HepG2 (cell line): ENCODE measurements around the gene TMEM217. TPM values are rescaled to one million over a fixed set of nuclear protein-coding genes. Genes with fewer than 3 reads are reported as not detected.
A peak's percentile ranks its signal among the peaks of the same experiment; 100 is the strongest.

Source experiments
- ATRX ChIP-seq: sonication (generic); formaldehyde crosslinking; IDR thresholded peaks from 2 replicates; pipeline ENCODE4 v1.4.0; 2020; ENCODE audit warnings: missing genetic modification reagents, borderline replicate concordance
- BCL6 ChIP-seq: IDR thresholded peaks from 2 replicates; pipeline ENCODE4 v1.6.1; 2016; ENCODE audit warnings: missing genetic modification reagents, missing compliant biosample characterization
- CBX5 ChIP-seq: sonication (generic); formaldehyde crosslinking; IDR thresholded peaks from 2 replicates; pipeline ENCODE4 v1.4.0; 2020; ENCODE audit warnings: missing genetic modification reagents, borderline replicate concordance
- DMAP1 ChIP-seq: IDR thresholded peaks from 2 replicates; pipeline ENCODE4 v1.6.1; 2016
- ELF1 ChIP-seq: sonication (generic); formaldehyde crosslinking; IDR thresholded peaks from 2 replicates; pipeline ENCODE4 v1.4.0; 2020; ENCODE audit warnings: missing genetic modification reagents
- ELF3 ChIP-seq: IDR thresholded peaks from 2 replicates; pipeline ENCODE4 v1.6.1; 2016; ENCODE audit warnings: missing genetic modification reagents, missing compliant biosample characterization
- HNF4A ChIP-seq: sonication (generic); formaldehyde crosslinking; IDR thresholded peaks from 2 replicates; pipeline ENCODE4 v1.4.0; 2020; ENCODE audit warnings: missing genetic modification reagents
- MAF1 ChIP-seq: sonication (generic); formaldehyde crosslinking; IDR thresholded peaks from 2 replicates; pipeline ENCODE4 v1.5.0; 2020; ENCODE audit warnings: missing genetic modification reagents, borderline replicate concordance
- MIER3 ChIP-seq: IDR thresholded peaks from 2 replicates; pipeline ENCODE4 v1.6.1; 2016; ENCODE audit warnings: missing compliant biosample characterization, borderline replicate concordance
- MYNN ChIP-seq: sonication (generic); formaldehyde crosslinking; IDR thresholded peaks from 2 replicates; pipeline ENCODE4 v1.4.0; 2020; ENCODE audit warnings: mild to moderate bottlenecking, low read depth, missing genetic modification reagents
- MZF1 ChIP-seq: sonication (generic); formaldehyde crosslinking; IDR thresholded peaks from 2 replicates; pipeline ENCODE4 v1.8.1; 2023; ENCODE audit warnings: mild to moderate bottlenecking, missing genetic modification reagents, borderline replicate concordance
- NCOA1 ChIP-seq: sonication (generic); formaldehyde crosslinking; IDR thresholded peaks from 2 replicates; pipeline ENCODE4 v1.9.0; 2021; ENCODE audit warnings: missing genetic modification reagents
- NR2C2 ChIP-seq: sonication (generic); formaldehyde crosslinking; IDR thresholded peaks from 2 replicates; pipeline ENCODE4 v1.4.0; 2020; ENCODE audit warnings: missing genetic modification reagents, mild to moderate bottlenecking, moderate library complexity, borderline replicate concordance
- SALL2 ChIP-seq: sonication (generic); formaldehyde crosslinking; IDR thresholded peaks from 2 replicates; pipeline ENCODE4 v1.8.1; 2023; ENCODE audit warnings: mild to moderate bottlenecking, missing genetic modification reagents, inconsistent platforms
- ZC3H13 ChIP-seq: sonication (generic); formaldehyde crosslinking; IDR thresholded peaks from 2 replicates; pipeline ENCODE4 v1.8.1; 2023; ENCODE audit warnings: mild to moderate bottlenecking, missing genetic modification reagents, moderate library complexity
- ZNF761 ChIP-seq: sonication (generic); formaldehyde crosslinking; conservative IDR thresholded peaks from 2 replicates; pipeline ENCODE4 v1.4.0; 2020; ENCODE audit warnings: mild to moderate bottlenecking, missing genetic modification reagents
- ZNF841 ChIP-seq: sonication (generic); formaldehyde crosslinking; IDR thresholded peaks from 2 replicates; pipeline ENCODE4 v1.8.1; 2023; ENCODE audit warnings: missing genetic modification reagents, borderline replicate concordance
- polyA plus RNA-seq, 8 experiments: library from polyadenylated mRNA; depleted of rRNA in 3 of 8; stranded (reverse) in 7 of 8; unstranded in 1 of 8; fragments of >200 nt; fragmentation: Illumina TruSeq in 4 of 8; extraction: Trizol in 4 of 8; gene quantifications; 2 replicates each; pipeline versions ENCODE4 v1.2.1 to v1.2.3, GENCODE V29; 2011 to 2016; ENCODE audit warnings: low read depth in 4 of 8, missing spikeins in 1 of 8, mixed read lengths in 1 of 8; ENCODE audit not compliant: insufficient read depth in 1 of 8
- total RNA-seq, 5 experiments: library from RNA; depleted of rRNA; stranded (reverse); fragments of >200 nt; fragmentation: Illumina TruSeq; extraction: Trizol; gene quantifications; 2 replicates each; pipeline ENCODE4 v1.2.3, GENCODE V29; 2016; ENCODE audit warnings: low read depth in 1 of 5
- TF ChIP-seq, protein P1 (sequence below): sonication (generic); formaldehyde crosslinking; IDR thresholded peaks from 2 replicates; pipeline ENCODE4 v1.4.0; 2020; ENCODE audit warnings: missing genetic modification reagents
- TF ChIP-seq, protein P2 (sequence below), 2 experiments: sonication (generic) in 1 of 2; formaldehyde crosslinking in 1 of 2; IDR thresholded peaks; 2 replicates each; pipeline versions ENCODE4 v1.4.0 to v1.6.1; 2018 to 2020; ENCODE audit warnings: missing genetic modification reagents in 2 of 2, borderline replicate concordance in 1 of 2, low read depth in 1 of 2, mild to moderate bottlenecking in 1 of 2, missing biosample characterization in 1 of 2
- TF ChIP-seq, protein P3 (sequence below): sonication (generic); formaldehyde crosslinking; IDR thresholded peaks from 2 replicates; pipeline ENCODE4 v1.8.1; 2022; ENCODE audit warnings: low read depth, mild to moderate bottlenecking, missing genetic modification reagents
- TF ChIP-seq, protein P4 (sequence below): sonication (generic); formaldehyde crosslinking; IDR thresholded peaks from 2 replicates; pipeline ENCODE4 v1.4.0; 2020; ENCODE audit warnings: mild to moderate bottlenecking, missing genetic modification reagents

TMEM217 gene
- total and polyA plus RNA-seq, 2 of the 13 experiments (the other 11 are each of a cell fraction or from before 2014, with no cell fraction given): 2.3 to 3.4 TPM

DNA sequence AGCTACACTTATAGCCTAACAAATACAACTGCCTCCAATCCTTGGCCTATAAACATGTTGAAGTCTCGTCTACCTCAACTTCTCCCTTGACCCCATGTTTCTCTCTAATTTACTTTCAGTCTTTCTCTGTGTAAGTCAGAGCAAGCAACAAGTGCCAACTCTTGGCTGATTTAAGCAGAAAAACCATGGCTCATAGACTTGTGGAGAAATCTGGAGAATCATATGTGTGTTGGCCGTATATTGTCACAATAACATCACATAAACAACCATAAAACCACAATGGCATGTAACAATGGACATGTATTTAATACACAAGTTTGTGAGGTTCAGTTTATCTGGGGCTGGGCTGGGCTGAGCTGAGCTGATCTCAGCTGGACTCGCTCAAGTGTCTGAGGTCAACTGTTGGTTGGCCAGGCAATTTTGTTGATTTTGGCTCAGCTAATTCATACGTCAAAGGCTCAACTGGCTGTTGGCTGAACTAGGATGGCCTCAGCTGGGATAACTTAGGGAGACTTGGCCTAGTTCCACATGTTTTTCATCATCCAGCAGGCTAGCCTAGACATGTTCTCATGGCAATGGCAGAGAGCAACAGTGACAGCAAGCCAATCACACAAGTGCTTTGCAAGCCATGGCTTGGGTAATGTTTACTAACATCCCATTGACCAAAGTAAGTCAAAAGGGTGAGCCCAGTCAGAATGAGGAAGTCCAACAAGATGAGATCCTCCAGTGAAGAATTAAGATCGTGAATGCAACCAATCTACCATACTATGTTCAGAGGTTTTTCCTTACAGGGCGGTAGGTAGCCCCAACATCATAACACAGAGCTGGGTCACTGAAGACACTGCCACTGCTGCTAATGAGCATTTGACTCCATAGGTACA, 13.3 kb downstream of the TMEM217 start (continued):
- TF ChIP-seq, protein P1, sequence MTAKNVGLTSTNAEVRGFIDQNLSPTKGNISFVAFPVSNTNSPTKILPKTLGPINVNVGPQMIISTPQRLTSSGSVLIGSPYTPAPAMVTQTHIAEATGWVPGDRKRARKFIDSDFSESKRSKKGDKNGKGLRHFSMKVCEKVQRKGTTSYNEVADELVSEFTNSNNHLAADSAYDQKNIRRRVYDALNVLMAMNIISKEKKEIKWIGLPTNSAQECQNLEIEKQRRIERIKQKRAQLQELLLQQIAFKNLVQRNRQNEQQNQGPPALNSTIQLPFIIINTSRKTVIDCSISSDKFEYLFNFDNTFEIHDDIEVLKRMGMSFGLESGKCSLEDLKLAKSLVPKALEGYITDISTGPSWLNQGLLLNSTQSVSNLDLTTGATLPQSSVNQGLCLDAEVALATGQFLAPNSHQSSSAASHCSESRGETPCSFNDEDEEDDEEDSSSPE: peak; percentile 51; the same call in 1 of the 2 replicates
- TF ChIP-seq, protein P2, sequence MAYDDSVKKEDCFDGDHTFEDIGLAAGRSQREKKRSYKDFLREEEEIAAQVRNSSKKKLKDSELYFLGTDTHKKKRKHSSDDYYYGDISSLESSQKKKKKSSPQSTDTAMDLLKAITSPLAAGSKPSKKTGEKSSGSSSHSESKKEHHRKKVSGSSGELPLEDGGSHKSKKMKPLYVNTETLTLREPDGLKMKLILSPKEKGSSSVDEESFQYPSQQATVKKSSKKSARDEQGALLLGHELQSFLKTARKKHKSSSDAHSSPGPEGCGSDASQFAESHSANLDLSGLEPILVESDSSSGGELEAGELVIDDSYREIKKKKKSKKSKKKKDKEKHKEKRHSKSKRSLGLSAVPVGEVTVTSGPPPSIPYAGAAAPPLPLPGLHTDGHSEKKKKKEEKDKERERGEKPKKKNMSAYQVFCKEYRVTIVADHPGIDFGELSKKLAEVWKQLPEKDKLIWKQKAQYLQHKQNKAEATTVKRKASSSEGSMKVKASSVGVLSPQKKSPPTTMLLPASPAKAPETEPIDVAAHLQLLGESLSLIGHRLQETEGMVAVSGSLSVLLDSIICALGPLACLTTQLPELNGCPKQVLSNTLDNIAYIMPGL (CRISPR knock-in tag; IDR thresholded peaks at IDR 0.05; ENCODE audit: borderline replicate concordance in 1 of 2, low read depth in 1 of 2): peak in 1 of 2 experiments; percentile 36; a peak in 1 of 4 replicates
- TF ChIP-seq MYNN: no peak
- TF ChIP-seq, protein P3, sequence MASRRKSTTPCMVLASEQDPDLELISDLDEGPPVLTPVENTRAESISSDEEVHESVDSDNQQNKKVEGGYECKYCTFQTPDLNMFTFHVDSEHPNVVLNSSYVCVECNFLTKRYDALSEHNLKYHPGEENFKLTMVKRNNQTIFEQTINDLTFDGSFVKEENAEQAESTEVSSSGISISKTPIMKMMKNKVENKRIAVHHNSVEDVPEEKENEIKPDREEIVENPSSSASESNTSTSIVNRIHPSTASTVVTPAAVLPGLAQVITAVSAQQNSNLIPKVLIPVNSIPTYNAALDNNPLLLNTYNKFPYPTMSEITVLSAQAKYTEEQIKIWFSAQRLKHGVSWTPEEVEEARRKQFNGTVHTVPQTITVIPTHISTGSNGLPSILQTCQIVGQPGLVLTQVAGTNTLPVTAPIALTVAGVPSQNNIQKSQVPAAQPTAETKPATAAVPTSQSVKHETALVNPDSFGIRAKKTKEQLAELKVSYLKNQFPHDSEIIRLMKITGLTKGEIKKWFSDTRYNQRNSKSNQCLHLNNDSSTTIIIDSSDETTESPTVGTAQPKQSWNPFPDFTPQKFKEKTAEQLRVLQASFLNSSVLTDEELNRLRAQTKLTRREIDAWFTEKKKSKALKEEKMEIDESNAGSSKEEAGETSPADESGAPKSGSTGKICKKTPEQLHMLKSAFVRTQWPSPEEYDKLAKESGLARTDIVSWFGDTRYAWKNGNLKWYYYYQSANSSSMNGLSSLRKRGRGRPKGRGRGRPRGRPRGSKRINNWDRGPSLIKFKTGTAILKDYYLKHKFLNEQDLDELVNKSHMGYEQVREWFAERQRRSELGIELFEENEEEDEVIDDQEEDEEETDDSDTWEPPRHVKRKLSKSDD (CRISPR knock-in tag): peak; percentile 57; the same call in 1 of the 2 replicates
- TF ChIP-seq ELF1 (CRISPR knock-in tag): peak; percentile 54; the same call in 1 of the 2 replicates
- TF ChIP-seq MIER3 (CRISPR knock-in tag): peak; percentile 69; the same call in 1 of the 2 replicates
- peak; percentile 68 for TF ChIP-seq HNF4A (CRISPR knock-in tag)
- TF ChIP-seq CBX5 (CRISPR knock-in tag): peak; percentile 80
- TF ChIP-seq, protein P4, sequence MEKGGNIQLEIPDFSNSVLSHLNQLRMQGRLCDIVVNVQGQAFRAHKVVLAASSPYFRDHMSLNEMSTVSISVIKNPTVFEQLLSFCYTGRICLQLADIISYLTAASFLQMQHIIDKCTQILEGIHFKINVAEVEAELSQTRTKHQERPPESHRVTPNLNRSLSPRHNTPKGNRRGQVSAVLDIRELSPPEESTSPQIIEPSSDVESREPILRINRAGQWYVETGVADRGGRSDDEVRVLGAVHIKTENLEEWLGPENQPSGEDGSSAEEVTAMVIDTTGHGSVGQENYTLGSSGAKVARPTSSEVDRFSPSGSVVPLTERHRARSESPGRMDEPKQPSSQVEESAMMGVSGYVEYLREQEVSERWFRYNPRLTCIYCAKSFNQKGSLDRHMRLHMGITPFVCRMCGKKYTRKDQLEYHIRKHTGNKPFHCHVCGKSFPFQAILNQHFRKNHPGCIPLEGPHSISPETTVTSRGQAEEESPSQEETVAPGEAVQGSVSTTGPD (CRISPR knock-in tag): peak; percentile 81
- no peak for TF ChIP-seq SALL2 (CRISPR knock-in tag)
- TF ChIP-seq ZNF841 (CRISPR knock-in tag): no peak
- TF ChIP-seq DMAP1: peak; percentile 82
- 0 out of 2 replicates have a peak, but pooled peaks have one; percentile 44 for TF ChIP-seq NR2C2 (CRISPR knock-in tag)
- peak; percentile 51; the same call in 1 of the 2 replicates for TF ChIP-seq ZNF761 (CRISPR knock-in tag)
- TF ChIP-seq MZF1: no peak
- peak; percentile 92; the same call in 1 of the 2 replicates for TF ChIP-seq NCOA1 (CRISPR knock-in tag)
- no peak for TF ChIP-seq MAF1 (CRISPR knock-in tag)
- TF ChIP-seq ZC3H13 (CRISPR knock-in tag): no peak
- no peak for TF ChIP-seq ATRX
- peak; percentile 53; the same call in 1 of the 2 replicates for TF ChIP-seq ELF3
- peak; percentile 61 for TF ChIP-seq BCL6 (CRISPR knock-in tag)
